Raji (cell line): ENCODE data around the gene ENTPD2.

ENCODE experiments used
- POLR2A ChIP-seq: IDR thresholded peaks from 2 replicates; pipeline ENCODE4 v1.6.1; 2011; ENCODE audit warnings: low read depth, low read length, control low read depth; ENCODE audit not compliant: insufficient read depth

Gene ENTPD2

GRCh38 chr9:137070201-137070905 is 16.5 kb upstream of the ENTPD2 start, which contains the start of gene SAPCD2:
Gene SAPCD2, minus strand, starts transcription at chr9:137070557. Its CDS starts 97 bp downstream, at chr9:137070460.
- peak; percentile 89 for TF ChIP-seq POLR2A

- TF ChIP-seq POLR2A = no peak
Observed at GRCh38 chr9:137069508-137070091, 15.7 kb upstream of the ENTPD2 start.

DNA sequence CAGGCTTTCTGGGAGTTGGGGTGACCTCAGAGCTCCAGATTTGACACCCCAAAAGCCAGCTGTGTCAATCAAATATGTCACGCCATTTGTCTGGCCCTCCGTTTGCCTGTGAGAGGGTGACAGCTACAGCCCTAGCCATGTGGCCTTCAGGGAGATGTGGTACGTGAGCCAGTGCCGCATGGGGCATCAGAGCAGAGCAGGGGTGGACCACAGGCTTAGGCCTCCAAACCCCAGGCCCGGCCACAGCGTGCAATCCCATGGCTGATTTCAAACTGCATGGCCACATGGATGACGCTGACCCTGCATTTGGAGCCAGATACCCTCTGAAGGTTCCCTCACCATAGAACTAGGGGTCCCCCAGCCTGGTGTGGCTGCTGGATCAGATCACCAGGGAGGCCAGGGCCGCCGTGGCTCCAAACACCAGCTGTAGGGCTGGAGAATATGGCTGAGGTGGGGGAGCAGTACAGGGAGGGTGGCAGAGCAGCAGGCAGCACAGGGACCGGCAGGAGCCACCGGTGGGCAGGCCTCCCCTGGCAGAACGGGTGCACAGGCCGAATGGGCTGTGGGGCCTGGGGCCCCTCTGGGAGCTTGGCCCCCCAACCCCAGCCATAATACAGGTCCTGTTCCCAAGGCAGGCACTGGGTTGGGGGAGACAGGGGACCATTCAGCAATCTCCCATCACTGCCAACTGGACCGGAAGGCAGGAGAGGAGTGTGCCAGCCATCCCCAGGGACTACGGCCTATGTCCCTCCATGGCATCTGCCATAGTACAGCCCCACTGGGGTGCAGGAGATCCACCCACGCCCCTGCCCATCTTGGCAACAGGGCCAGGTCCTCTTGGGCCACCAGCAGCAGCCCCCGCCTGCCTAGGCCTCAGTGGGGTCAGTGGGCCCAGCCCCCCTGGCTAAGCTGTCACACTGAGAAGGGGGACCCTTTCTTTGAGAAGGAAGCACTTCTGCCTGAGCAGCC is 15.0 kb upstream of the ENTPD2 start:
- TF ChIP-seq POLR2A = no peak

DNA sequence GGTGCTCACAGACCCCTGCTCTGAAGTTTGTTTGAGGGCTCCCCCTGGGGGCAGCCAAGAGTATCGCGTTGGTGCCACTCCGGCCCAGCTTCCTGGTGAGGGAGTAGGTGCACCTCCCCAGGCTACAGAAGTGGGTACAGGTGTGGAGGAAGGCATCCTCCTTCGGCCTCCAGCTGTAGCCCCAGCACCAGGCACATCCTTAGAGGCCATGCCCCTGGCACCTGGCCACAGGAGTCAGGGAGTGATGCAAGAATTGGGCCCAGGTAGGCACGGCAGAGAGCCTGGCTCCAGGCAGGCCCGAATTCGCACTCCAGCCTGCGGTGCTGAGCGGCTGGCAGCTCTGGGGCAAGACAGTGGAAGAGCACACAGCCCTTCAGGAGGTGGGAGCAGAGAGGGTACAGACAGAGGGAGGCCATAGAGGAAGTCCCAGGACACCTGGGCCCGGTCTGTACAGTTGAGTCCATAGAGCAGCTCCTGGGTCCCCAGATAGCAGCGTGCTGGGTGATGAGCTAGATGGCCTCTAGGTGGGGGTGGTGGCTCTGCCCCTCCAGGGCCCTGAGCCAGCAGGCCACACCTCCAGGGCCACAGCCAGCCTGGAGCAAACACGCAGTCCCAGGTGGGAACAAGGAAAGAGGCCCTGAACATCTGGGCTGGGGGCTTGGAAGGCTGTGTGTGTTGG is 14.1 kb upstream of the ENTPD2 start:
- 0 out of 2 replicates have a peak, but pooled peaks have one; percentile 32 for TF ChIP-seq POLR2A

DNA sequence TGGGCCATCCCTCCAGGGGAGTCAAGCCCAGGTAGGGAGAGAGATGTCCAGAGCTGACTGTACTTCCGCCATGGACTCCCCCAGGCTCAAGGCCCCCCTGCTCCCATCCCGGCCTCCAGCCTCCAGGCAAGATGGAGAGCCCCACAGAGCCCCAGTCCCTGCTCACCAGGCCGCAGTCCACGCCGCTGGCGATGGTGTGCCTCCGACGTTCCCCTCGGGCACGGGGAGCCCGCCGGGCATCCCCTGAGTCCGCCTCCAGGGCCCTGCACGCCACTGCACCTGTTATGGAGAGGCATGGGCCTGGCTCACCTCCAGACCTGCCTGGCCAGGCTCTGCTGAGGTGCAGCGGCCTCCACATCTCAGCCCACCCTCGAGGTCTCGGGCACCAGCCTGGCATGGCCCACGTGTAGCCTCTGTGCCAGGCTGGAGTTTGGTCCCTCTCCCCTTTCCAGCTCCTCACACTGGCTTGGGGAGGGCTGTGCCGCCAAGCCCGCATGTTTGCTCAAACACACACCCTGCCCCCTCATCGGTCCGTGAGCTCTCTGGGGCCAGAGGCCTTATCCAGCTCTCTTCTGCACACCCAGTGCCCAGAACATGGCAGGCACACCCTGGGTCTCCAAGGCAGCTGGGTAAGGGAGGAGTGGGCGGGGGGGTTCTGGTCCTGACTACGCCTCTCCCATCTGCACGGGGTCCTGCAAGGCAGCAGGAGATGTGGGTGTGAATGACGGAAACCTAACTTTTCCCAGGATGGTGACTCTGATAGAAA is 12.4 kb upstream of the ENTPD2 start:
- no peak for TF ChIP-seq POLR2A

DNA sequence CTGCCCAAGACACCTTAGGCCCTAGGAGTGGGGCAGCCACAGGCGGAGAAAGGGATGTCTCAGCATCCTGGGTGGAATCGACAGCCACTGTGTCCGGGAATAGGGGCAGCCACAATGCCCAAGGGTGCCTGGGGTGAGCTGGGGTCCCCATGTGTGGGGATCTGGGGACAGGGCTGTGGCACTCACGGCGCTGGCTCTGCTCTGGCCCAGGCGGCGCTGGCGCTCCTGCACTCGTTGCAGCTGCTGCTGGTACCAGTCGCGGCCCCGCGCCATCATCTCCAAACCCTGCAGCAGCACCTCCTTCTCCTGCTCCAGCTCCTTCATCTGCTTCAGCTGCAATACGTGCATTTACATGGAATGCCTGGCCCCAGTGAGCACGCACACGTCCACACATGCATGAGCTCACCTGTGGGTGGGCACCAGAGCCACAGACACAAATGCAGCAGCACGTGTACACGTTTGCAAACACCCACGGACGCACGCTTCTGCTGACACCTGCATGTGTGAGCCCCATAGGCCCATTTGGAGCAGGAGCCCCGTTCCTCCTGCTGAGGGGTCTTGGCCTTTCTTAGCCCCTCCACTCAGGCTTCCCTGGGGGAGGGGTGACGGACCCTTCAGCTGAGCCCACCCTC is 11.6 kb upstream of the ENTPD2 start:
- TF ChIP-seq POLR2A = no peak

- TF ChIP-seq POLR2A = no peak
Observed at GRCh38 chr9:137064880-137065164, 11.0 kb upstream of the ENTPD2 start.

DNA sequence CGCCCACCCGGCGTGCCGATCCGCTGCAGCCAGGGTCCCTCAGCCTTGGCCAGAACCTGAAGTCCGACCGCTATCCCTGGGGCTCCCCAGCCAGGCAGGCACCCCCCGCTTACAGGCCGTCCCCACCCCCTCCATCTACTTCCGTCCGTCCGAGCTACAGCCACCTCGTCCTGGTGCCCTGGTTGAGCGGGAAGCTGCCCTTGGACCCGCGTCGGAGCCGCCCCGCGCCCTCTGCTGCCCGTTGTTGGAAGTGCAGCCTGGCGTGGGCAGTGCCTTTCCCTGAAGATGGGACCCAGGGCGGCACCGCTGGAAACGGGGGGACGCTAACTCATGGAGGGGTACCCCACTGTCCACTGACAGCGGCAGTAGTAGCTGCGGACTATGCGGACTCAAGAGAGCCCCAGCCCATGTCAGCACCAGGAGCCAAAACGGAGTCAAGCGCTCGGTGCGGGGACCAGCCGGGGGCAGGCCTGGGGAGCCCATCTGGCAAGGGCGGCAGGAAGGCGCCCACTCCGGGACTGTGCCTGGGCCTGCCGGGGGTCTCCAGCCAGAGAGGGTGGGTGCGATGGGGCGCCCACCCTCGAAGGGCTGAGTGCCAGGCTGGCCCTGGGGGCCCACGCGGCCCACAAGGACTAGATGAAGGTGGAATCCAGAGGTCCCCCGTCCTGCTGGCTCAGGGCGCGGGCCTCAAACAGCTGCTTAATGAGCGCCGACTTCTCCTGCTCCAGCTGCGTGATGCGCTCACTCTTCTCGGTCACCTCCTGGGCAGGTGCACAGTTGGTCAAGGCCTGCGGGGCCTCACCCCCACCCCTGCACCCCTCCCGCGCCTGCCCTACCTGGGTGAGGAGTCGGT is 10.4 kb upstream of the ENTPD2 start:
- TF ChIP-seq POLR2A = no peak

- TF ChIP-seq POLR2A = no peak
Observed at GRCh38 chr9:137063311-137064026, 9.6 kb upstream of the ENTPD2 start.

- no peak for TF ChIP-seq POLR2A
Observed at GRCh38 chr9:137062384-137062783, 8.5 kb upstream of the ENTPD2 start.

DNA sequence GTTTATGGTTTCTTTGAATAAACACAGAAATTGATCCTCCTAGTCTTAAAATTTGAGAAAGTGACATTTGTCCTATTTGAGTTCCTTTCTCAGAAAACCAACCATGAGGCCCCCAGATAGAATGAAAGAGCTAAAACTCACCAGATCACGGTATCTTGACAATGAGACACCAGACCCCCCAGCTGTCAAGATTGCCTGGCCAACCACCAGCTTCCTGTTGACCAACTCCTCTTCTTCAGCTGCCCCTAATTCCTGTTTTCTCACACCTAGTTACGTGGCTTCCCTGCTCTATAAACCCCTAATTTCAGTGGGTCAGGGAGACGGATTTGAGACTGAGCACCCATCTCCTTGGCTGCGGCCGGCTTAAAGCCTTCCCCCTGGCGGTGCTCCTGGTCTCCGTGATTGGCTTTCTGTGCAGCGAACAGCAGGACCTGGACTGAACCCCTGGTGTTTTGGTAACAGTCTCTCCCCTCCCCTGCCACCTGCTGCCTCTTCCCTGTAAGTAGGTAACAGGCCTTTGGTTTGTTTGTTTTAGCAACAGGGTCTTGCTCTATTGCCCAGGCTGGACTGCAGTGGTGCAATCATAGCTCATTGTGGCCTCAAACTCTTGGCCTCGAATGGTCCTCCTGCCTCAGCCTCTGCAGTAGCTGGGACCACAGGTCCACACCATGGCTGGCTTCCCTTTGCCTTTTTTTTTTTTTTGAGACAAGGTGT is 4.8 kb upstream of the ENTPD2 start:
- no peak for TF ChIP-seq POLR2A

DNA sequence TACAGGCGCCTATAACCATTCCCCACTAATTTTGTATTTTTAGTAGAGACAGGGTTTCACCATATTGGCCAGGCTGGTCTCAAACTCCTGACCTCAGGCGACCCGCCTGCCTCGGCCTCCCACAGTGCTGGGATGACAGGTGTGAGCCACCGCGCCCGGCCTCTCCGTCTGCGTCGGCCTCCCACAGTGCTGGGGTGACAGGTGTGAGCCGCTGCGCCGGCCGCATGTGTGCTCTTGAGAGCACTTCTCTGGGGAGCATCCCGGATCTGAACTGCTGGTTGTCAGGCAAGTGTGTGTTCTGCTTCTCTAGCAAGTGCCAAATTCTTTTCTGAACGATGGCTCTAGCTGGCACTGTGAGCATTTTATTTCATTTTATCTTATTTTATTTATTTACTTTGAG is 3.7 kb upstream of the ENTPD2 start:
- TF ChIP-seq POLR2A = no peak
